Endothelial cell of hepatic sinusoid (primary cell): Measurements from ENCODE around the gene KIRREL3.

Source experiments
- in situ Hi-C: cut with HindIII; loops from 2 replicates; pipeline ENCODE4 v1.10.0; 2017; ENCODE audit warnings: low sequenced_read_pairs

KIRREL3 gene

GRCh38 chr11:126880872-126881271, 119.7 kb downstream of the KIRREL3 start:
- in situ Hi-C loops = no loop called here

- in situ Hi-C loops = no loop called here
Measured at GRCh38 chr11:126879516-126879915, 121.1 kb downstream of the KIRREL3 start.

GRCh38 chr11:126878913-126879482, 121.6 kb downstream of the KIRREL3 start:
- in situ Hi-C loops = no loop called here

- in situ Hi-C loops = no loop called here
Measured at GRCh38 chr11:126874831-126875230, 125.7 kb downstream of the KIRREL3 start.

GRCh38 chr11:126874276-126874675, 126.3 kb downstream of the KIRREL3 start:
- in situ Hi-C loops = no loop called here

- in situ Hi-C loops = no loop called here
Measured at GRCh38 chr11:126871792-126872191, 128.8 kb downstream of the KIRREL3 start.

- in situ Hi-C loops = no loop called here
Measured at GRCh38 chr11:126870021-126870420, 130.5 kb downstream of the KIRREL3 start.

GRCh38 chr11:126868741-126869140, 131.8 kb downstream of the KIRREL3 start:
- in situ Hi-C loops = no loop called here

- in situ Hi-C loops = no loop called here
Measured at GRCh38 chr11:126864934-126865333, 135.6 kb downstream of the KIRREL3 start.

- in situ Hi-C loops = no loop called here
Measured at GRCh38 chr11:126863294-126863997, 137.1 kb downstream of the KIRREL3 start.

GRCh38 chr11:126862664-126863243, 137.8 kb downstream of the KIRREL3 start:
- in situ Hi-C loops = no loop called here

- in situ Hi-C loops = no loop called here
Measured at GRCh38 chr11:126861796-126862459, 138.6 kb downstream of the KIRREL3 start.

- in situ Hi-C loops = no loop called here
Measured at GRCh38 chr11:126857860-126858808, 142.4 kb downstream of the KIRREL3 start.

- in situ Hi-C loops = no loop called here
Measured at GRCh38 chr11:126855536-126855935, 145.0 kb downstream of the KIRREL3 start.

- in situ Hi-C loops = no loop called here
Measured at GRCh38 chr11:126853732-126854131, 146.8 kb downstream of the KIRREL3 start.

- in situ Hi-C loops = no loop called here
Measured at GRCh38 chr11:126844789-126845188, 155.8 kb downstream of the KIRREL3 start.

- in situ Hi-C loops = no loop called here
Measured at GRCh38 chr11:126843096-126843495, 157.5 kb downstream of the KIRREL3 start.

- in situ Hi-C loops = no loop called here
Measured at GRCh38 chr11:126841999-126842398, 158.6 kb downstream of the KIRREL3 start.

GRCh38 chr11:126840975-126841374, 159.6 kb downstream of the KIRREL3 start:
- in situ Hi-C loops = no loop called here

GRCh38 chr11:126840201-126840886, 160.2 kb downstream of the KIRREL3 start:
- in situ Hi-C loops = no loop called here
